Dendritic cell treated with granulocyte-macrophage colony-stimulating factor and Interleukin-4, amounts not matched to agents 40 ng/mL and 50 ng/mL, for 4 days (primary cell): ENCODE data around the gene KLHL28.
A peak's percentile ranks its signal among the peaks of the same experiment; 100 is the strongest.

Experiments
- H3K27ac Mint-ChIP-seq: one replicate; pipeline ENCODE4 v1.8.0; 2022; ENCODE audit warnings: mild to moderate bottlenecking, mixed read lengths
- H3K27me3 Mint-ChIP-seq: one replicate; pipeline ENCODE4 v1.8.0; 2022; ENCODE audit warnings: mild to moderate bottlenecking, mixed read lengths
- H3K36me3 Mint-ChIP-seq: one replicate; pipeline ENCODE4 v1.8.0; 2022; ENCODE audit warnings: low read depth, mixed read lengths
- H3K4me1 Mint-ChIP-seq: one replicate; pipeline ENCODE4 v1.8.0; 2022; ENCODE audit warnings: low read depth, mixed read lengths
- H3K4me3 Mint-ChIP-seq: one replicate; pipeline ENCODE4 v1.8.0; 2022; ENCODE audit warnings: mild to moderate bottlenecking, moderate library complexity, mixed read lengths
- H3K9me3 Mint-ChIP-seq: one replicate; pipeline ENCODE4 v1.8.0; 2022; ENCODE audit warnings: mixed read lengths
- intact Hi-C: fragments of 100-400 bp; cut with micrococcal nuclease; formaldehyde crosslinking; loops from one replicate; pipeline ENCODE4 v1.15.0; 2022

KLHL28 gene

DNA sequence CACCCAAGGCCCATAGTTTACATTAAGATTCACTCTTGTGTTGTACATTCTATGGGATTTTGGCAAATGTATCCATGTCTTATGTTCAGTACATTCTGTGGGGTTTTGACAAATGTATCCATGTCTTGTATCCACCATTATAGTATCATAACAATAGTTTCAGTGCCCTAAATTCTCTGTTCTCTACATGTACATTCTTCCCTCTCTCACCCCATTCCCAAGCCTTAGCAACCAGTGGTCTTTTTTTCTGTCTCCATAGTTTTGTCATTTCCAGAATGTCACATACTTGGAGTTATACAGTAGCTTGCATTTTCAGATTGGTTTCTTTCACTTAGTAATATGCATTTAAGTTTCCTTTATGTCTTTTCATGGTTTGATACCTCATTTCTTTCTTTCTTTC is 7.0 kb upstream of the KLHL28 start:
- H3K4me1 Mint-ChIP-seq, result peaks cover 80% of the 10 kb centered on the region
- no peak overlapping the region for H3K4me3 Mint-ChIP-seq
- H3K27ac Mint-ChIP-seq, result no peak overlapping the region
- H3K36me3 Mint-ChIP-seq, result peaks cover 44% of the 10 kb centered on the region
- peaks cover 44% of the 10 kb centered on the region for H3K9me3 Mint-ChIP-seq
- intact Hi-C loops, result no loop called here
- no peaks in the 10 kb centered on the region for H3K27me3 Mint-ChIP-seq

DNA sequence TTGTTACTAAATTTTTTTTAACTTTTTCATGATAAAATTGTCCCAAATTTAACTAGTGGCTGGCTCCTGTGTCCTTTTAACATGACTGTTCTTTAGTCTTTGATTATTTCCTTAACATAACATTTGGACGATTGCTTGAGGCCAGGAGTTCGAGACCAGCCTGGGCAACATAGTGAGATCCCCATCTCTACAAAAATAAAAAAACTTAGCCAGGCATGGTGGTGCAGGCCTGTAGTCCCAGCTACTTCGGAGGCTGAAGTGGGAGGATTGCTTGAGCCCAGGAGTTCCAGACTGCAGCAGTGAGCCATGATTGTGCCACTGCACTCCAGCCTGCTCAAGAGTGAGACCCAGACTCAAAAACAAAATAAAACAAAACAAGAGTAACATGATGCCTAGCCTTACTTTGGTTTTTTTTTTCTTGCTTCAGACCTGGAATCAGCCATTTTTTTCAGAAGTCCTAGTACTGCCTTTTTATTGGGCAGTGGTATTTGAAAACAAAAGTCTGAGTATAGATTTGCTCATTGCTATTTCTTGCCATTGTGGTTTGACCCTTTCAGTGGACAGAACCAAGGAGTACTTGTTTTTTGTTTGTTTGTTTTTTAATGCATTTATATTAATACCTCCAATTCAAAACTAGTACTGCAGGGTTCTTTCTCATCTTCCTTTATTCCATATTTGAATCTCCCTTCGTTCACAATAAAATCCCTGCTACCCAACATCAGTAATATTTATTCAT is 5.0 kb upstream of the KLHL28 start:
- Mint-ChIP-seq H3K9me3 (peaks cover 35% of the 10 kb centered on the region), H3K27ac (no peak overlapping the region), H3K36me3 (peaks cover 37% of the 10 kb centered on the region), H3K27me3 (no peaks in the 10 kb centered on the region), H3K4me1 (peaks cover 74% of the 10 kb centered on the region), H3K4me3 (peak overlapping the region; percentile 56)
- intact Hi-C loops, result no loop called here

DNA sequence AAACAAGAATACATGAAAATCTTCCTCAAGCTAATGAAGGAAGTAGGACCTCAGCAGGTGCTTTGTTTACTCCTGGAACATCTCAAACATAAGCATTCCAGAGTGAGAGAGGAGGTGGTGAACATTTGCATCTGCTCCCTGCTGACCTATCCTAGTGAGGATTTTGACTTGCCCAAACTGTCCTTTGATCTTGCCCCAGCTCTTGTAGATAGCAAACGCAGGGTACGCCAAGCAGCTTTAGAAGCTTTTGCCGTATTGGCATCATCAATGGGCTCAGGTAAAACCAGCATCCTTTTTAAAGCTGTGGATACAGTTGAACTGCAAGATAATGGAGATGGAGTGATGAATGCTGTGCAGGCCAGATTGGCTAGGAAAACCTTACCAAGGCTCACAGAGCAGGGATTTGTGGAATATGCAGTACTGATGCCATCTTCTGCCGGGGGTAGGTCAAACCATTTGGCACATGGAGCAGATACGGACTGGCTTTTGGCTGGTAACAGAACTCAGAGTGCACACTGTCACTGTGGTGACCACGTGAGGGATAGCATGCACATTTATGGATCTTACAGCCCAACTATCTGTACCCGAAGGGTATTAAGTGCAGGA is 2.1 kb upstream of the KLHL28 start:
- Mint-ChIP-seq H3K9me3 (peaks cover 6% of the 10 kb centered on the region), H3K27ac (no peak overlapping the region), H3K4me3 (no peak overlapping the region), H3K4me1 (peaks cover 60% of the 10 kb centered on the region), H3K27me3 (no peaks in the 10 kb centered on the region), H3K36me3 (peaks cover 8% of the 10 kb centered on the region)
- intact Hi-C loops, result no loop called here

DNA sequence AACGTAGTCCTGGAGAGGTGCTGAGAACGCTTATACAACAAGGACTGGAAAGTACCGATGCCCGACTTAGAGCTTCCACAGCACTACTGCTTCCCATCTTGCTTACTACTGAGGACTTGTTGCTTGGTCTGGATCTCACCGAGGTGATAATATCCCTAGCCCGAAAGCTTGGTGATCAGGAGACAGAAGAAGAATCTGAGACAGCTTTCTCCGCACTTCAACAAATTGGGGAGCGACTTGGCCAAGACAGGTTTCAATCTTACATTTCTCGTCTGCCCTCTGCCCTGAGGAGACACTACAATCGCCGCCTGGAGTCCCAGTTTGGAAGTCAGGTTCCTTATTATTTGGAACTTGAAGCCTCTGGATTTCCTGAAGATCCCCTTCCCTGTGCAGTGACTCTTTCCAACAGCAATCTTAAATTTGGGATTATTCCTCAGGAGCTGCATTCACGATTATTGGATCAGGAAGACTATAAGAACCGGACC is 1.3 kb upstream of the KLHL28 start:
- peaks cover 53% of the 10 kb centered on the region for H3K4me1 Mint-ChIP-seq
- H3K27me3 Mint-ChIP-seq, result no peaks in the 10 kb centered on the region
- intact Hi-C loops, result no loop called here
- H3K9me3 Mint-ChIP-seq, result no peaks in the 10 kb centered on the region
- no peak overlapping the region for H3K27ac Mint-ChIP-seq
- no peak overlapping the region for H3K4me3 Mint-ChIP-seq
- H3K36me3 Mint-ChIP-seq, result no peaks in the 10 kb centered on the region

DNA sequence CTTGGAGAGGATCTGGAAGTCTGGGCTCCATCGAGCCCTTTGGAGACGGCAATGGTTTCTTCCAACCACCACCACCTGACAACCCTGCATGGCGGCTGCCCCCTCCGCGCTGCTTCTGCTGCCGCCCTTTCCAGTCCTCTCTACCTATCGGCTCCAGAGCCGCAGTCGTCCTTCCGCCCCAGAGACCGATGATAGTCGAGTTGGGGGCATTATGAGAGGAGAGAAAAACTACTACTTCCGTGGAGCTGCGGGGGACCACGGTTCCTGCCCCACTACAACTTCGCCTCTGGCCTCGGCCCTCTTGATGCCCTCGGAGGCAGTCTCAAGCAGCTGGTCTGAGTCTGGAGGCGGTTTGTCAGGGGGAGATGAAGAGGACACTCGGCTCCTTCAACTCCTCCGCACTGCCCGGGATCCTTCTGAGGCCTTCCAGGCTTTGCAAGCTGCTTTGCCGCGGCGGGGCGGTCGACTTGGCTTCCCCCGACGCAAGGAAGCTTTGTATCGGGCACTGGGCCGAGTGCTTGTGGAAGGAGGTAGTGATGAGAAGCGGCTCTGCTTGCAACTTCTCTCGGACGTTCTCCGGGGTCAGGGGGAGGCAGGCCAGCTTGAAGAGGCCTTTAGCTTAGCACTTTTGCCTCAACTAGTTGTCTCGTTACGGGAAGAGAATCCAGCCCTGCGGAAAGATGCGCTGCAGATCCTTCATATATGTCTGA is 742 bp upstream of the KLHL28 start:
- Mint-ChIP-seq H3K36me3 (no peaks in the 10 kb centered on the region), H3K27ac (no peak overlapping the region)
- intact Hi-C loops, result loop anchor here (1.0 kb wide), 3 partner anchors 65 to 291 kb away; partner anchors contain the start of genes FKBP3 and MIS18BP1

DNA sequence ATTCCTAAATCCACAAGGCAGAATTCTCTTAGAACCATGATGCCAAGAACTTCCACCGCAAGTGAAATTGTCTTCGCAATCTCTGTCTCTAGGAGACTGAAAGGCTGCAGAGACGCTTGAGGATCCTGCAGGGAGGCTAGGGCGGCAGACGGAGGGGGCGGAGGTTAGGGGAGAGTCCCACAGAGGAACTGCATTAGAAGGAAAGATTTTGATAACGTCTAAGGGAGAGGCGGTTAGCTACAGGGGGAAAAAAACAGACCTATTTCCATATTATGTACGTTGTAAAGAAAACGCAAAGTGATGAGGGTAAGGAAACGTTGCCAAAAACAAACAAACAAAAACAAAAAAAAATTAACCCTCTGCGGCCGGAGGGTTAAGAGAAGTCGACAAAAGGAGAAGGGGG is 595 bp downstream of the KLHL28 start:
- Mint-ChIP-seq H3K27ac (no peak overlapping the region), H3K4me1 (peaks cover 40% of the 10 kb centered on the region), H3K36me3 (no peaks in the 10 kb centered on the region), H3K4me3 (no peak overlapping the region), H3K9me3 (no peaks in the 10 kb centered on the region), H3K27me3 (no peaks in the 10 kb centered on the region)
- intact Hi-C loops, result loop anchor here (2.0 kb wide), 1 partner anchor 124 kb away; the partner anchor contains the start of gene PRPF39

More for the DNA sequence above, 742 bp upstream of the KLHL28 start:
- peaks cover 50% of the 10 kb centered on the region for H3K4me1 Mint-ChIP-seq
- H3K4me3 Mint-ChIP-seq, result no peak overlapping the region
- H3K27me3 Mint-ChIP-seq, result no peaks in the 10 kb centered on the region
- H3K9me3 Mint-ChIP-seq, result no peaks in the 10 kb centered on the region

DNA sequence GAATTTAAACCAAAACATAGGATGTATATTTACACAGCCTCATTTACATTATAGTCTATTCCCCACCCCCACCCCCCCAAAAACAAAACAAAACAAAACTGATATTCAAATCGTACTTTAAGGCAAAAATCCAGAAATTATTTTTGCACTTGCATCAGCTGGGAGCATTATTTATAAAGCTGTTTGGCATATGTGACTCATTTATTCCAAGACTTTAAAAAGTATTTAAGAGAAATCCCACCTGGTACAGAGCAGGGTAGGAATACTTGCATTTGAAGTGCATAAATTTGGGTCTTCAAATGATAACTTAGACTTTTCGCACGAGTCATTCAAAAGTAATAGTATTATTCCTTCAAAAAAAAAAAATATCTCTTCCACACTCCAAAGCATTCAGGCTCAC is 1.1 kb downstream of the KLHL28 start:
- H3K4me3 Mint-ChIP-seq, result peak overlapping the region; percentile 46
- no peak overlapping the region for H3K27ac Mint-ChIP-seq
- peaks cover 35% of the 10 kb centered on the region for H3K4me1 Mint-ChIP-seq
- H3K9me3 Mint-ChIP-seq, result no peaks in the 10 kb centered on the region
- H3K36me3 Mint-ChIP-seq, result no peaks in the 10 kb centered on the region
- intact Hi-C loops, result loop anchor here (2.0 kb wide), 1 partner anchor 124 kb away; the partner anchor contains the start of gene PRPF39
- no peaks in the 10 kb centered on the region for H3K27me3 Mint-ChIP-seq

DNA sequence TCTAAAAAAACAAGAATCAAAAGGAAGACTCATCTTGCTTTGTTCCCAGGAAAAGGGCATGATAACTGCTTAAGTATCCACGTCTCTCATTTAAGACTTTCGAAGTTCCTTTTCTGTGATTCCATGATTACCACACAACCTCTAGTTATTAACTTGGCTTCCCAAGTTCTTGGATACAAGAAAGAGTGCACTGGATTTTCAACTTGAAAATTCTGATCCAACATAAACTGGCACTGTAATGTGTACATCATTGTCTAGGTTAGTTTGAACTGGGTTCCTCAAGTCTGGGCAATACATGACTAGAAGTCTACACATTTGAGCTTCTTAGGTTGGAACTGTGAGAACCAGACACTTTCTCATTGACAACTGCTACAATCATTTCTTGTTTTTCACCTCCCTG is 1.6 kb downstream of the KLHL28 start:
- H3K4me1 Mint-ChIP-seq, result peaks cover 35% of the 10 kb centered on the region
- peak overlapping the region; percentile 46 for H3K4me3 Mint-ChIP-seq
- H3K27me3 Mint-ChIP-seq, result no peaks in the 10 kb centered on the region
- H3K36me3 Mint-ChIP-seq, result no peaks in the 10 kb centered on the region
- no peaks in the 10 kb centered on the region for H3K9me3 Mint-ChIP-seq
- H3K27ac Mint-ChIP-seq, result no peak overlapping the region
- intact Hi-C loops, result loop anchor here (2.0 kb wide), 1 partner anchor 125 kb away; the partner anchor contains the start of gene PRPF39

DNA sequence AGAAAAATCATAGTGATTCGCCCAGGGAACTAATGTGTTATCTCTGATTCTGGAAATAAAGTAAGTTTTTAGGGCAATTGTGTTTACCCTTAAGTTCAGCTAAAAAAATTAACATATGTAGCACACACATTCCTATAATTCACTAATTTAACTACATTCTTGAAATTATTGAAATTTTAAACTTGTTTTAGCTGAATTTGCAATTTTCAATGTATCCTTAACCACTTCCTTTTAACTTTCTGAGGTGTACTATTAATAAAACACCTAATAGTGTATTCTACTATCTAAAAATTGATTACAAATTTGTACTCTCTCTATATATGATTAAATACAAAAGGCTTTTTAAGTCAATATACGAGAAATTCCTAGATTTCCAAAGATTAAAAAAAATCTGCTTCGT is 2.2 kb downstream of the KLHL28 start:
- Mint-ChIP-seq H3K27ac (no peak overlapping the region), H3K4me1 (peaks cover 28% of the 10 kb centered on the region), H3K27me3 (no peaks in the 10 kb centered on the region), H3K4me3 (no peak overlapping the region), H3K9me3 (no peaks in the 10 kb centered on the region), H3K36me3 (no peaks in the 10 kb centered on the region)
- intact Hi-C loops, result no loop called here

DNA sequence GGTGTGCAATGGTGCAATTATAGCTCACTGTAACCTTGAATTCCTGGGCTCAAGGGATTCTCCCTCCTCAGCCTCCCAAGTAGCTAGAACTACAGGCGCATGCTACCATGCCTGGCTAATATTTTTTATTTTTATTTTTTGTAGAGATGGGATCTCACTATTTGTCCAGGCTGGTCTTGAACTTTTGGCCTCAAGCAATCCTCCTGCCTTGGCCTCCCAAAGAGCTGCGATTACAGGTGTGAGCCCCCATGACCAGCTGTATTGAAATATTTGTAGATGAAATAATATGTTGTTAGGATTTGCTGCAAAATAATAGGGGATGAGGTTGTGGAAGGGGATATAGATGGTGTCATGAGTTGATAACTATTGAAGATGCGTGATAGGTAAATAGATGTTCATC is 4.9 kb downstream of the KLHL28 start:
- H3K9me3 Mint-ChIP-seq, result no peaks in the 10 kb centered on the region
- H3K4me3 Mint-ChIP-seq, result no peak overlapping the region
- H3K36me3 Mint-ChIP-seq, result peaks cover 11% of the 10 kb centered on the region
- H3K4me1 Mint-ChIP-seq, result peaks cover 8% of the 10 kb centered on the region
- H3K27ac Mint-ChIP-seq, result no peak overlapping the region
- H3K27me3 Mint-ChIP-seq, result no peaks in the 10 kb centered on the region
- intact Hi-C loops, result no loop called here

DNA sequence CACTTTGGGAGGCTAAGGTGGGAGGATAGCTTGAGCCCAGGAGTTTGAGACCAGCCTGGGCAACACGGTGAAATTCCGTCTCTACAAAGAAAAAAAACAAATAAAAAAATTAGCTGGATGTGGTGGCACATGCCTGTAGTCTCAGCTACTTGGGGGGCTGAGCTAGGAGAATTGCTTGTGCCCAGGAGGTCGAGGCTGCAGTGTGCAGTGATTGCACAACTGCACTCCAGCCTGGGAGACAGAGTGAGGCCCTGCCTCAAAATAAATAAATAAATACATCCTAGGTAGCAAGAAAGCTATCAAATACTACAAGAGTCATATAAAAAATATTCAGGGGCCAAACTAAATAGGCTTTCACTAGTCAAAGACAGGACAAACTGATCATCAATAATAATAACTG is 6.2 kb downstream of the KLHL28 start:
- Mint-ChIP-seq H3K4me3 (no peak overlapping the region), H3K27me3 (no peaks in the 10 kb centered on the region), H3K9me3 (no peaks in the 10 kb centered on the region), H3K27ac (no peak overlapping the region), H3K36me3 (peaks cover 11% of the 10 kb centered on the region), H3K4me1 (peaks cover 7% of the 10 kb centered on the region)
- intact Hi-C loops, result no loop called here

DNA sequence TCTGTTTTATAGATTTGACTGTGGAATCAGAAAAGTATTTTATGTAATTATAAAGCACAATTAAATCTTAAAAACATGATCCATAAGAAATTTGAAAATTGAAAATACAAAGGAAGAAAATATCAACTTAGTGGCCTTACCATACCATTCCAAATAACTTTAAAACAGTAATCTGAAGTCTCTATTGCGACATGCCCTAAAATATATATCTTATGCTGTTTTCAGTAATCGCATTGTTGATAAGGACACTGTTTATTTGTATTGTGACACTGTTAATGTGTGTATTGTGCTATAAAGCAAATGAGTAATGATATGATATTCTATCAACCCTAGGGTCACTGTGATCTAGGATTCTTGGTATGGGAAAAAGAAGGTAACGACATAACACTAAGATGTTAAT is 7.0 kb downstream of the KLHL28 start:
- intact Hi-C loops, result no loop called here
- no peak overlapping the region for H3K4me3 Mint-ChIP-seq

DNA sequence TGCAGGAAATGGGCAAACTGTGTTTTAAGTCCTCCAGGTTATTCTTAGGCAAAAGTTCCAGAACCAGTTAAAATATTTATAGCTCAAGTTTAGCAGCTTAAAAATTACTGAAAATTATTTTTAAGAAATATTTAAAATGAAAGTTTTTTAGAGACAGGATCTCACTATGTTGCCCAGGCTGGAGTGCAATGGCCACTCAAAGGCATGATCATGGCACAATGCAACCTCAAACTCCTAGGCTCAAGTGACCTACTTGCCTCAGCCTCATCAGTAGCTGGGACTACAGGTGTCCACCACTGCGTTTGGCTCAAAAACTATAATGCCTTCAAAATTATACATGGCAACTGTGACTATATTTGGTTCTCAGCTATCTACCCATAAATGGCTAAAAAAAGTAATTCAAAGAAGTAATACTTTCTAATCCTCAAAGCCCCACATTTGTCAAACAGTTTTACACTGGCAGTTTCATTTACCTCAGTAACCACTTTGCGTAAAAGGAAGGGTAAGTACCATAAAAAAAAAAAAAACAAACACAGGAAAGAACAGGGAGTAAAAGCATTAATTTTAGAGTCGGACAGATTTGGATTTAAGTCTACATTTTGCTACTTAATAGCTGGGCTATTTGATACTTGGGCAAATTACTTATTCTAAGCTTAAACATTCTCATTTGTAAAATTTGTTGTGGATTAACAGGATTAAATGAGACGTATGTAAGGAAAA is 9.2 kb downstream of the KLHL28 start:
- intact Hi-C loops, result no loop called here
- H3K9me3 Mint-ChIP-seq, result no peaks in the 10 kb centered on the region
- H3K4me3 Mint-ChIP-seq, result no peak overlapping the region
- H3K36me3 Mint-ChIP-seq, result peaks cover 31% of the 10 kb centered on the region
- no peak overlapping the region for H3K27ac Mint-ChIP-seq
- no peaks in the 10 kb centered on the region for H3K27me3 Mint-ChIP-seq
- H3K4me1 Mint-ChIP-seq, result no peaks in the 10 kb centered on the region

More for the DNA sequence above, 7.0 kb downstream of the KLHL28 start:
- Mint-ChIP-seq H3K9me3 (no peaks in the 10 kb centered on the region), H3K27ac (no peak overlapping the region), H3K36me3 (peaks cover 14% of the 10 kb centered on the region), H3K27me3 (no peaks in the 10 kb centered on the region), H3K4me1 (no peaks in the 10 kb centered on the region)
